ENCODE measurements around the gene PNMA6F.
"Not testable (repeated sequence)": the region's sequence is repeated elsewhere in the genome, so short reads cannot be mapped to it uniquely, and the experiment has no call there.

PNMA6F gene

DNA sequence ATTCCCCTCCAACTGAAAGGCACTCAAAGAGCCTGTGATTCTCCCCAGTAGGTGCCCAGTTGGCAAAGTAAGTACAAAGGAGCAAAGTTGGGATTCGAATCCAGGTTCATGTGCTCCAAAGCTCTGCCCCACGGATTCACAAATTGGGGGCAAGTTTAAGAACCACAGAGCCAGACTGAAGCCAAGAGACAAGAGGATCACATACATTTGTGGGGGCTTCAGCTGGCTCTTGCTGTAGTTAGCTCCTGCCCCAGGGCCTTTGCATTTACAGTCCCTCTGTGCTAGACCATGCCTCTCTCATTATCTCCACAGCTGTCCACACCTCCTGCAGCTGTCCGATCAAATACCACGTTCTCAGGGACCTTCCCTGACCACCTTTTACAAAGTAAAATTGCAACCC lies 18.8 kb downstream of the PNMA6F start:
- no peak for DNase-seq (ENCODE audit: low read depth)

DNA sequence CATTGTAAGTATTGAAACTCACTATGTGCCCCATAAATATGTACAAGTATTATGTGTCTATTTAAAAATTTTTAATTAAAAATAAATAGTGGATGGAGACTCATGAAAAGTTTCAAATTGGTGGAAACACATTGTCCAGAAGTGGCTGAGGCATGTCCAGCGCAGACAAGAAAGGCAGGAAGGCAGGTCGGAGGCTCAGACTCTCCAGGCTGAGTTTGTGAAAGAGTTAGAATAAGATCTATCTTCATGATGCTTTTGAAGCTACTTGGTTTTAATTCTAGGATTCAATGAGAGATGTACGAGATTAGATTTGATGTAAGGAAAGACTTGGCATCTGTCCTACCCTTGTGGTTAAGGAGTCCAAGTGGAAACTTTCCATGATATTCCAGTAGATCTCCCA lies 19.8 kb downstream of the PNMA6F start:
- DNase-seq (ENCODE audit: low read depth): no peak

DNA sequence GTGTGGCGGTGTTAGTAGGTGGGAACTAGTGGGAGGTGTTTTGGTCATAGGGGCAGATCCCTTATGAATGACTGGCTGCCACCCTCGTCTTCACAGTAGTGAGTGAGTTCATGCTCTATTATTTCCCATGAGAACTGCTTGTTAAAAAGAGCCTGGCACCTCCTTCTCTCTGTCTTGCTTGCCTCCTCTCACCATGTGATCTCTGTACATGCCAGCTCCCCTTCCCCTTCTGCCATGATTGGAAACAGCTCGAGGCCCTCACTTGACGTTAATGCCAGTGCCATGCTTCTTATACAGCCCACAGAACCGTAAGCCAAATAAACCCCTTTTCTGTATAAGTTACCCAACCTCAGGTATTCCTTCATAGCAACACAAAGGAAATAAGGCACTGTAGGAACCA lies 21.7 kb downstream of the PNMA6F start:
- no peak for DNase-seq (ENCODE audit: low read depth)

- no peak for DNase-seq (ENCODE audit: low read depth)
Measured at GRCh38 chrX:153297376-153297775, 24.2 kb downstream of the PNMA6F start.

DNA sequence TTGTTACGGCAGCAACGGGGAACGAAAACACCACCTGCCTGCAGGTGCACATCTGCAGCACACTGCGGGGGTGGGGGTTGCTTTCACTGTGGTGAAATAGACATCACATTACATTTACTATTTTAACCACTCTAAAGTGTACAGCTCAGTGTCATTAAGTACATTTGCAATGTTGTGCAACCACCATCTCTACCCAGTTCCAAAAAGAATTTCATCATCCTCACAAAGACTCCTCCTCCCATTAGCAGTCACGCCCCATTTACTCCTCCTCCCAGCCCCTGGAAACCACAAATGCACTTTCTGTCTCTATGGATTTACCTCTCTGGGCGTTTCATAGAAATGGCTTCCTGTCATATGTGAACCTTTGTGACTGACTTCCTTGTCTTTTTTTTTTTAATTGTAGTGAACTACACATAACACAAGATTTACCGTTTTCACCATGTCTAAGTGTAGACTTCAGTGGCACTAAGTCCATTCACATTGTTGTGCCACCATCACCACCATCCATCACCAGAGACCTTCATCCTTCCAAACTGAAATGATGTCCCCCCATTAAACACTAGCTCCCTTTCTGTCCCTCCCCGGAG lies 28.0 kb downstream of the PNMA6F start:
- DNase-seq (ENCODE audit: low read depth): not testable (repeated sequence)

DNA sequence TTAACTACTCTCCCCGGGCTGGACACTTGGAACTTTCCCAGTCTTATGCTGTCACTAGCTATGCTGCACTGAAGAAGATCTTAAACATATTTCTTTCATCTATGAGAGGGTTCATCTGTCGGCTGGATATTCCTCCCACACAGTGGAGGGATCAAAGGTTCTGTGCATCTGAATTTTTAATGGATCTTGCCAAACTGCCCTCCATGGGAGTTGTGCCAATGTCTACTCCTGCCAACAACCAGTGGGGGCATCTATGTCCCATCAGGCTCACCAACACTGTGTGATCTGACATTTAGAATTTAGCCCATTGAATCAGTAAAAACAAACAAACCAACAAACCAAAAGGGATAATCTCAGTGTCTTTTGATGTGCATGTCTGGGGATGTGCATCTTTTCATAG lies 32.8 kb downstream of the PNMA6F start:
- not testable (repeated sequence) for DNase-seq (ENCODE audit: low read depth)

- DNase-seq (ENCODE audit: low read depth): not testable (repeated sequence)
Measured at GRCh38 chrX:153285678-153286077, 35.9 kb downstream of the PNMA6F start.

- not testable (repeated sequence) for DNase-seq (ENCODE audit: low read depth)
Measured at GRCh38 chrX:153283982-153284381, 37.6 kb downstream of the PNMA6F start.

GRCh38 chrX:153281784-153282183 lies 39.8 kb downstream of the PNMA6F start:
- DNase-seq (ENCODE audit: low read depth): not testable (repeated sequence)

DNA sequence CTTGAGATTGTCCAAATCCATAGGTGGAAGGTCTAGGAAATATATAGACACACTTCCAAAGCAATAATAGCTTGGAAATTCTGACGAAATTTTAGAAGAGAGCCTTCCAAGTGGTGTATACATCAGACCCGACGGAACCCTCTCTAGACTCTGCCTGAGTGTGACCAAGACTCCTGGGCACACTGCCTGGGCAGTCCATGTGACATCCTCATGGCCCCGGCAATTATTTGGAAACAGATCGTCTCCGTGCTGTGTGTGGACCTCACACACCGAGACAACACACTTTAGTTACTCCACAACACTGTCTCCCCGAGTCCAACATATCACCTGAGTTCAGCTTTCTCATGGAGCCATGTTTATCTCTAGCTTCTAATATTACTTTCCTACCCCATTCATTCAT lies 42.3 kb downstream of the PNMA6F start:
- not testable (repeated sequence) for DNase-seq (ENCODE audit: low read depth)

GRCh38 chrX:153276049-153276448 lies 45.5 kb downstream of the PNMA6F start:
- DNase-seq (ENCODE audit: low read depth): not testable (repeated sequence)

DNA sequence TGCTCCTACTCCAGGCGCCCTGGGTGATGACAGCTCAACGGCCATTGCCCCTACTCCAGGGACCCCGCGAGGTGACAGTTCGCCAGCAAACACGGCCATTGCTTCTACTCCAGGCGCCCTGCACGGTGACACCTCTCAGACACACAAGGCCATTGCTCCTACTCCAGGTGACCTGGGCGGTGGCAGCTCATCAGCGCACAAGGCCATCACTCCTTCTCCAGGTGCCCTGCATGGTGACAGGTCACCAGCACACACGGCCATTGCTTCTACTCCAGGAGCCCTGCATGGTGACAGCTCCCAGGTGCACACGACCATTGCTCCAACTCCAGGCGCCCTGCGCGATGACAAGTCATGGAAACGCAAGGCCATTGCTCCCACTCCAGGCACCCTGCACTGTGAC lies 46.1 kb downstream of the PNMA6F start:
- DNase-seq (ENCODE audit: low read depth): not testable (repeated sequence)

GRCh38 chrX:153272584-153272983 lies 49.0 kb downstream of the PNMA6F start:
- DNase-seq (ENCODE audit: low read depth): not testable (repeated sequence)

- not testable (repeated sequence) for DNase-seq (ENCODE audit: low read depth)
Measured at GRCh38 chrX:153272070-153272469, 49.5 kb downstream of the PNMA6F start.
